Breast epithelium (tissue), 4 donors: ENCODE measurements around the gene PTPRCAP. TPM values are rescaled to one million over a fixed set of nuclear protein-coding genes. Genes with fewer than 3 reads are reported as not detected.
"Not testable (repeated sequence)": the region's sequence is repeated elsewhere in the genome, so short reads cannot be mapped to it uniquely, and the experiment has no call there.

Source experiments
- DNase-seq, 2 donors: peaks; one replicate each; pipeline ENCODE4 v3.0.0-alpha.2; 2019; ENCODE audit warnings: low spot score in 2 of 2
- H3K27ac ChIP-seq, 2 donors: fragments of 200-600 bp; sonication (generic) in 1 of 2; one replicate each; pipeline ENCODE4 v1.5.1; 2016 to 2019; ENCODE audit warnings: mild to moderate bottlenecking in 1 of 2
- H3K27me3 ChIP-seq, 2 donors: fragments of 200-600 bp; sonication (generic) in 1 of 2; one replicate each; pipeline versions ENCODE4 v1.5.1 to v1.6.0; 2017 to 2019; ENCODE audit warnings: control low read depth in 1 of 2, mild to moderate bottlenecking in 1 of 2
- H3K36me3 ChIP-seq: fragments of 200-600 bp; one replicate; pipeline ENCODE4 v1.5.1; 2019
- H3K4me1 ChIP-seq, 2 donors: fragments of 200-600 bp; sonication (generic); one replicate each; pipeline ENCODE4 v1.5.1; 2016 to 2019; ENCODE audit warnings: control low read depth in 1 of 2
- H3K4me3 ChIP-seq, 3 donors: fragments of 200-600 bp; sonication (generic); 1 replicate in 2 of 3; 2 replicates in 1 of 3; pipeline ENCODE4 v1.5.1; 2016 to 2019; ENCODE audit warnings: mild to moderate bottlenecking in 3 of 3, moderate library complexity in 2 of 3
- H3K9me3 ChIP-seq, 2 donors: fragments of 200-600 bp; sonication (generic) in 1 of 2; one replicate each; pipeline ENCODE4 v1.5.1; 2016 to 2019; ENCODE audit warnings: control low read depth in 1 of 2
- CTCF ChIP-seq, 3 donors: fragments of 450-650 bp; IDR thresholded peaks; one replicate each; pipeline ENCODE4 v1.5.1; 2016 to 2017; ENCODE audit warnings: antibody characterized with exemption in 3 of 3, mild to moderate bottlenecking in 3 of 3, moderate library complexity in 3 of 3
- POLR2A ChIP-seq: fragments of 450-650 bp; IDR thresholded peaks from one replicate; pipeline ENCODE4 v1.6.1; 2016; ENCODE audit warnings: antibody characterized with exemption, mild to moderate bottlenecking, moderate library complexity
- POLR2AphosphoS5 ChIP-seq, 3 donors: sonication (generic); formaldehyde crosslinking; IDR thresholded peaks; one replicate each; pipeline ENCODE4 v1.6.1; 2017; ENCODE audit warnings: antibody characterized with exemption in 3 of 3
- intact Hi-C: fragments of 100-400 bp; cut with DNase I; formaldehyde crosslinking; loops from one replicate; pipeline ENCODE4 v1.15.1; 2023; ENCODE audit warnings: low total_unique reads
- total RNA-seq, 3 donors: library from RNA; depleted of rRNA; stranded (reverse); fragments of >200 nt; gene quantifications; one replicate each; pipeline ENCODE4 v1.1.0, GENCODE V29; 2016

The PTPRCAP gene
- total RNA-seq, 3 donors from 2014 or later: 2.1 to 9.2 (median 8.0) TPM

- no peaks in the 10 kb centered on the region for H3K27me3 ChIP-seq
- DNase-seq: no peak
Measured at GRCh38 chr11:67468456-67468758, 30.9 kb upstream of the PTPRCAP start.

GRCh38 chr11:67468056-67468455 is 30.6 kb upstream of the PTPRCAP start:
- peak overlapping the region; percentile 76 to 85 (median 80) for H3K4me3 ChIP-seq
- peaks cover 5 to 8% of the 10 kb centered on the region in 2 donors for H3K4me1 ChIP-seq
- TF ChIP-seq POLR2A (no peak), CTCF (IDR thresholded peaks at IDR 0.05) (no peak), POLR2AphosphoS5 (IDR thresholded peaks at IDR 0.05) (peak in 2 of 3 donors; percentile 28 to 76)
- peak; percentile 95 to 98 for DNase-seq
- no peaks in the 10 kb centered on the region for H3K9me3 ChIP-seq
- intact Hi-C loops: no loop called here
- H3K27me3 ChIP-seq: no peaks in the 10 kb centered on the region
- H3K36me3 ChIP-seq: no peaks in the 10 kb centered on the region
- H3K27ac ChIP-seq: peak overlapping the region; percentile 88 to 93

More at GRCh38 chr11:67468456-67468758, 30.9 kb upstream of the PTPRCAP start:
- Histone ChIP-seq H3K4me1 (peaks cover 5 to 8% of the 10 kb centered on the region in 2 donors), H3K9me3 (no peaks in the 10 kb centered on the region), H3K27ac (peak overlapping the region; percentile 88 to 93), H3K4me3 (peak overlapping the region; percentile 76 to 85 (median 80)), H3K36me3 (no peaks in the 10 kb centered on the region)
- intact Hi-C loops: no loop called here
- TF ChIP-seq CTCF (IDR thresholded peaks at IDR 0.05) (no peak), POLR2A (no peak), POLR2AphosphoS5 (IDR thresholded peaks at IDR 0.05) (no peak)

GRCh38 chr11:67466962-67467771 is 29.7 kb upstream of the PTPRCAP start:
- no peaks in the 10 kb centered on the region for H3K36me3 ChIP-seq
- H3K4me1 ChIP-seq: peaks cover 5 to 8% of the 10 kb centered on the region in 2 donors
- no peak for TF ChIP-seq POLR2A
- no peak for TF ChIP-seq CTCF (IDR thresholded peaks at IDR 0.05)
- TF ChIP-seq POLR2AphosphoS5 (IDR thresholded peaks at IDR 0.05): no peak
- peak overlapping the region in 2 of 3 donors; percentile 80 to 85 for H3K4me3 ChIP-seq
- no peaks in the 10 kb centered on the region for H3K27me3 ChIP-seq
- intact Hi-C loops: no loop called here
- DNase-seq: no peak
- no peaks in the 10 kb centered on the region for H3K9me3 ChIP-seq
- peak overlapping the region; percentile 88 to 93 for H3K27ac ChIP-seq

DNA sequence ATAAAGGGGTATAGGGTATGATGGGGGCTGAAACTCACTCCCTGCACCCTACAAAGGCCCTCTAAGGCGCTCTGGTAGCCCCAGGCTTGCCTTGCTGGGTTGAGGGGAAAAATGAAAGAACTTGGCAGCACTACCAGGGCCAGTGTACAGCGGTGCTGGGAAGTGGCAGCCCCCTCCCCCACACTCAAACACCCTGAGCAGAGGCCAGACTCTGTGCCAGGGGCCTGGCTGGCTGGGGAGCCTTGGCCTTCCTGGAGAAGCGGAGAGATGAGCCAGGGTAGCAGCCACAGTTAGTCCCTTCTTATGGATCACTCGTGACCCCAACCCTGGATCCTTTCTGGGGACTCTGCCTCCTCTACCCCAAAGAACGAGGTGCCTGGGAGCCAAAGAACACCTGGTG is 28.9 kb upstream of the PTPRCAP start:
- no peak for TF ChIP-seq POLR2AphosphoS5 (IDR thresholded peaks at IDR 0.05)
- TF ChIP-seq CTCF (IDR thresholded peaks at IDR 0.05): no peak
- TF ChIP-seq POLR2A: no peak
- intact Hi-C loops: no loop called here
- no peaks in the 10 kb centered on the region for H3K36me3 ChIP-seq
- H3K9me3 ChIP-seq: no peaks in the 10 kb centered on the region
- H3K4me1 ChIP-seq: peaks cover 5 to 8% of the 10 kb centered on the region in 2 donors
- no peak for DNase-seq
- no peaks in the 10 kb centered on the region for H3K27me3 ChIP-seq
- peak overlapping the region; percentile 88 to 93 for H3K27ac ChIP-seq
- no peak overlapping the region for H3K4me3 ChIP-seq

GRCh38 chr11:67465530-67465929 is 28.0 kb upstream of the PTPRCAP start:
- Histone ChIP-seq H3K27ac (peak overlapping the region; percentile 95 to 98), H3K4me3 (peak overlapping the region in 1 of 3 donors; percentile 74)
- H3K27me3 ChIP-seq, DNase-seq, H3K4me1 ChIP-seq, H3K9me3 ChIP-seq, intact Hi-C loops, H3K36me3 ChIP-seq: not testable (repeated sequence)
